AG10803 (cell line): Measurements from ENCODE around the gene SLC13A2.

Experiments used
- DNase-seq: peaks from one replicate; pipeline ENCODE4 v3.0.0; 2010; ENCODE audit warnings: low read depth
- H3K4me3 ChIP-seq: 2 replicates; pipeline ENCODE4 v1.5.1; 2011; ENCODE audit warnings: mild to moderate bottlenecking, low read length, control low read depth
- CTCF ChIP-seq: conservative IDR thresholded peaks from 2 replicates; pipeline ENCODE4 v1.5.1; 2011; ENCODE audit warnings: mild to moderate bottlenecking, low read length, control low read depth, inconsistent platforms

Gene SLC13A2

GRCh38 chr17:28507567-28508203 is 34.2 kb downstream of the SLC13A2 start:
- H3K4me3 ChIP-seq: no peak overlapping the region
- no peak for TF ChIP-seq CTCF
- DNase-seq: no peak

DNA sequence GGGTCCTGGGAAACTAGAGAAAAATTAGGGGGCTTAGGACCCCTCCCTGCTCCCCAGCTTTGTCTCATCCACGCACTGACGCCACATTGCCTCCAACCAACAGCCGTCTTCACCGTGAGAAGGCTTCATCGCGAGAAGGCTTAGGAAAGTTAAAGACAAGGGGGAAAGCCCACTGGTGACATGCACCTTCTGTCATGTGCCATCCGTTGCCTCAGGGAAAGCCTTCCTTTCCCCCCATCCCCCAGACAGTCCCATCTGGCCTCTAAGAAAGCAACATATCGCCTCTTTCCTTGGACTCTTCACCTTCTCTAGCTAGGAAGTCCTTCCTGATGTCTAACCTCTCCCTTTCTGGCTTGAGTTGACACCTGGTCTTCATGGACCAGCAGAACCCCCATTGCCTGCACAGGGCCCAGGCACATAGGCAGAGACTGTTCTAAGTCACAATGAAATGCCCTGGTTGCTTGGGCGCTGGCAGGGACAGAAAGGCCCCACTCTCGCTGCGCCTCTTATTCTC is 34.8 kb downstream of the SLC13A2 start:
- TF ChIP-seq CTCF: no peak

GRCh38 chr17:28509789-28510188 is 36.3 kb downstream of the SLC13A2 start:
- no peak for TF ChIP-seq CTCF
- H3K4me3 ChIP-seq: no peak overlapping the region
- no peak for DNase-seq

More for the DNA sequence above, 34.8 kb downstream of the SLC13A2 start:
- no peak overlapping the region for H3K4me3 ChIP-seq
- no peak for DNase-seq

DNA sequence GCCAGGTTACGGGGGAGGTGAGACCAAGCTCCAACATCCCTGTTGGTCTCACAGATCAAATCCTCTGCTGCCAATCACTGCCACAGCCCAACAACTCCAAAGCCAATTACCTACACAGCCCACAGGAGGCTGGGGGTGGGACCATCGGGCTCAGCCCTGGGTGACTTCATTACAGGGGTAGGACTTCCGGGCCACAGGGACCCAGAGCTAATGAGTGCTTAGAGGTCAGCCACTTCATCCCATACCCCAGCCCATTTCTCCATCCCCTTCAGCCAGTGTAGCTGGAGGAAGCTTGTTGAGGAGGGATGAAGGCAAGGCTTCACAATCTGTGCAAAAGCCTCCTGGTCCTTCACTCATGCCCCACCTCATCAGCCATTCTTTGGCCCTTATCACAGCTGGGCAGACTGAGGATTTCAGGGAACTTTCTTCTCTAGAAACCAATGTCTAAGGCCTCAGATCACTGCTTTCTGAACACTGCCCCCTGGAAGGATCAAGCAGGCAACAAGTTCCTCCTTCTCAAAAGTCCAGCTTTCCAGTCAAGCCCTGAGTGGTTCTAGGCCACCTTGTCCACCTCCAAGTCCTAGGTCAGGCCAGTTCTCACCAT is 38.5 kb downstream of the SLC13A2 start:
- DNase-seq: no peak

GRCh38 chr17:28513476-28513875 is 40.0 kb downstream of the SLC13A2 start:
- H3K4me3 ChIP-seq: no peak overlapping the region
- DNase-seq: no peak
- no peak for TF ChIP-seq CTCF

More for the DNA sequence above, 38.5 kb downstream of the SLC13A2 start:
- H3K4me3 ChIP-seq: no peak overlapping the region
- no peak for TF ChIP-seq CTCF

GRCh38 chr17:28514561-28515002 is 41.1 kb downstream of the SLC13A2 start:
- no peak overlapping the region for H3K4me3 ChIP-seq
- TF ChIP-seq CTCF: no peak
- DNase-seq: no peak

DNA sequence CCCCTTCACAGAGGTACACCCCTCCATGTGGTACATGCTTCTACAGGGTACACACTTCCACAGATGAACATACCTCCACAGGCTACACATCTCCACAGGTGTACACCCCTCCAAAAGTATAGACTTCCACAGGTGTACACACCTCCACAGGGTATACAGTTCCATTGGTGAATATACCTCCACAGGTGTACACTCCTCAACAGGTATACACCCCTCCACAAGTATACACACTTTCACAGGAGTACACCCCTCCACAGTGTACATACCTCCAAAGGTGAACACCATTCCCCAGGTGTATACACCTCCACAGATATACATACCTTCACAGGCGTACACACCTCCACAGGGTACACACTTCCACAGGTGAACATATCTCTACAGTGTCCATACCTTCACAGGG is 42.1 kb downstream of the SLC13A2 start:
- no peak for DNase-seq
- H3K4me3 ChIP-seq: no peak overlapping the region
- no peak for TF ChIP-seq CTCF
